H9 (cell line): ENCODE data around the gene NRXN3. TPM values are rescaled to one million over a fixed set of nuclear protein-coding genes. Genes with fewer than 3 reads are reported as not detected.

Experiments
- DNase-seq: peaks from one replicate; pipeline ENCODE4 v3.0.0-alpha.2; 2017
- H2AFZ ChIP-seq: one replicate; pipeline ENCODE4 v1.6.1; 2013; ENCODE audit warnings: mild to moderate bottlenecking, low read length, control low read depth, moderate library complexity
- H2AK5ac ChIP-seq: 2 replicates; pipeline ENCODE4 v1.6.1; 2013; ENCODE audit warnings: low read length, control low read depth, mixed read lengths; ENCODE audit not compliant: insufficient read length
- H2BK120ac ChIP-seq: one replicate; pipeline ENCODE4 v1.6.1; 2013; ENCODE audit warnings: low read depth, mild to moderate bottlenecking, low read length, control low read depth, inconsistent platforms; ENCODE audit not compliant: poor library complexity, severe bottlenecking
- H2BK12ac ChIP-seq: 2 replicates; pipeline ENCODE4 v1.6.1; 2013; ENCODE audit warnings: low read length, control low read depth, mixed read lengths, low read depth; ENCODE audit not compliant: insufficient read length
- H2BK15ac ChIP-seq: 2 replicates; pipeline ENCODE4 v1.6.1; 2013; ENCODE audit warnings: low read depth, low read length, control low read depth
- H2BK20ac ChIP-seq: one replicate; pipeline ENCODE4 v1.6.1; 2013; ENCODE audit warnings: low read depth, mild to moderate bottlenecking, low read length, control low read depth, inconsistent platforms; ENCODE audit not compliant: poor library complexity, severe bottlenecking
- H2BK5ac ChIP-seq: 2 replicates; pipeline ENCODE4 v1.6.1; 2013; ENCODE audit warnings: low read length, control low read depth, mixed read lengths; ENCODE audit not compliant: insufficient read length
- H3K14ac ChIP-seq: 2 replicates; pipeline ENCODE4 v1.6.1; 2013; ENCODE audit warnings: low read length, control low read depth; ENCODE audit not compliant: insufficient read depth
- H3K18ac ChIP-seq: 2 replicates; pipeline ENCODE4 v1.6.1; 2013; ENCODE audit warnings: low read depth, mild to moderate bottlenecking, mixed read lengths, low read length, control low read depth; ENCODE audit not compliant: insufficient read length
- H3K23ac ChIP-seq: 2 replicates; pipeline ENCODE4 v1.6.1; 2013; ENCODE audit warnings: low read length, control low read depth, mixed read lengths, low read depth; ENCODE audit not compliant: insufficient read length
- H3K23me2 ChIP-seq: 2 replicates; pipeline ENCODE4 v1.6.1; 2013; ENCODE audit warnings: low read depth, mild to moderate bottlenecking, mixed read lengths, low read length, control low read depth; ENCODE audit not compliant: insufficient read length, poor library complexity, severe bottlenecking
- H3K27ac ChIP-seq: 2 replicates; pipeline ENCODE4 v1.5.1; 2013; ENCODE audit warnings: low read length, control low read depth, mixed read lengths, low read depth; ENCODE audit not compliant: insufficient read length
- H3K27me3 ChIP-seq: 2 replicates; pipeline ENCODE4 v1.6.1; 2013; ENCODE audit warnings: low read length, control low read depth, inconsistent platforms; ENCODE audit not compliant: insufficient read depth
- H3K4ac ChIP-seq: 2 replicates; pipeline ENCODE4 v1.6.1; 2013; ENCODE audit warnings: low read depth, mild to moderate bottlenecking, control low read depth, inconsistent platforms, low read length, moderate library complexity
- H3K4me1 ChIP-seq: 2 replicates; pipeline ENCODE4 v1.6.1; 2013; ENCODE audit warnings: low read length, control low read depth, inconsistent platforms; ENCODE audit not compliant: insufficient read depth
- H3K4me2 ChIP-seq: 2 replicates; pipeline ENCODE4 v1.6.1; 2013; ENCODE audit warnings: low read length, control low read depth, mixed read lengths; ENCODE audit not compliant: insufficient read length, insufficient read depth
- H3K56ac ChIP-seq: 2 replicates; pipeline ENCODE4 v1.6.1; 2013; ENCODE audit warnings: low read depth, mild to moderate bottlenecking, mixed read lengths, low read length, control low read depth; ENCODE audit not compliant: insufficient read length
- H3K79me1 ChIP-seq: 2 replicates; pipeline ENCODE4 v1.6.1; 2013; ENCODE audit warnings: low read depth, mild to moderate bottlenecking, moderate library complexity, low read length, control low read depth, inconsistent platforms; ENCODE audit not compliant: insufficient read depth, poor library complexity, severe bottlenecking
- H3K79me2 ChIP-seq: 2 replicates; pipeline ENCODE4 v1.6.1; 2013; ENCODE audit warnings: low read length, control low read depth, inconsistent platforms; ENCODE audit not compliant: insufficient read depth
- H3K9ac ChIP-seq: 2 replicates; pipeline ENCODE4 v1.6.1; 2013; ENCODE audit warnings: low read length, control low read depth, mixed read lengths; ENCODE audit not compliant: insufficient read length; ENCODE audit errors: extremely low read depth
- H3K9me3 ChIP-seq: one replicate; pipeline ENCODE4 v1.6.1; 2013; ENCODE audit warnings: low read depth, low read length, inconsistent platforms; ENCODE audit not compliant: control insufficient read depth
- H3T11ph ChIP-seq: one replicate; pipeline ENCODE4 v1.6.1; 2013; ENCODE audit warnings: mild to moderate bottlenecking, low read length, control low read depth, inconsistent platforms
- H4K20me1 ChIP-seq: one replicate; pipeline ENCODE4 v1.6.1; 2013; ENCODE audit not compliant: control insufficient read depth, insufficient read length, insufficient read depth
- H4K5ac ChIP-seq: 2 replicates; pipeline ENCODE4 v1.6.1; 2013; ENCODE audit warnings: low read depth, mild to moderate bottlenecking, mixed read lengths, low read length, control low read depth; ENCODE audit not compliant: insufficient read length
- H4K8ac ChIP-seq: replicated peaks from 2 replicates; pipeline ENCODE4 v1.6.1; 2013; ENCODE audit warnings: low read length, control low read depth, mixed read lengths, low read depth; ENCODE audit not compliant: insufficient read length
- H4K91ac ChIP-seq: 2 replicates; pipeline ENCODE4 v1.6.1; 2013; ENCODE audit warnings: low read depth, mild to moderate bottlenecking, moderate library complexity, mixed read lengths, low read length, control low read depth; ENCODE audit not compliant: insufficient read length
- H3K27ac Mint-ChIP-seq, 3 experiments: 2 replicates in 2 of 3; 3 replicates in 1 of 3; pipeline ENCODE4 v1.8.0; 2020 to 2021; ENCODE audit warnings: mixed read lengths in 3 of 3, mild to moderate bottlenecking in 1 of 3, moderate library complexity in 1 of 3
- H3K27me3 Mint-ChIP-seq: 2 replicates; pipeline ENCODE4 v1.8.0; 2021; ENCODE audit warnings: low read depth, mild to moderate bottlenecking, moderate library complexity, mixed read lengths
- H3K36me3 Mint-ChIP-seq, 3 experiments: 2 replicates in 2 of 3; 3 replicates in 1 of 3; pipeline ENCODE4 v1.8.0; 2020 to 2021; ENCODE audit warnings: low read depth in 3 of 3, mixed read lengths in 3 of 3; ENCODE audit not compliant: insufficient read depth in 1 of 3
- H3K4me1 Mint-ChIP-seq, 2 experiments: 2 replicates each; pipeline ENCODE4 v1.8.0; 2020; ENCODE audit warnings: mixed read lengths in 2 of 2
- H3K4me3 Mint-ChIP-seq, 2 experiments: 2 replicates in 1 of 2; 3 replicates in 1 of 2; pipeline ENCODE4 v1.8.0; 2020 to 2021; ENCODE audit warnings: mild to moderate bottlenecking in 2 of 2, mixed read lengths in 2 of 2, moderate library complexity in 1 of 2
- H3K9me3 Mint-ChIP-seq, 2 experiments: 2 replicates in 1 of 2; 3 replicates in 1 of 2; pipeline ENCODE4 v1.8.0; 2020; ENCODE audit warnings: mild to moderate bottlenecking in 2 of 2, mixed read lengths in 2 of 2, moderate library complexity in 1 of 2
- WGBS: extraction: QIAGEN DNeasy Blood & Tissue Kit; methylation state at CpG from one replicate; pipeline ENCODE4 v1.1.7; 2013; ENCODE audit warnings: missing lambda C conversion rate, low lambda C conversion rate, mixed read lengths; ENCODE audit not compliant: insufficient read length; ENCODE audit errors: extremely low coverage; 5-methylcytosine and 5-hydroxymethylcytosine counted together
- total RNA-seq: library from RNA; stranded (reverse); gene quantifications from 2 replicates; pipeline ENCODE4 v1.2.1, GENCODE V29; 2021
- TF ChIP-seq, protein P1 (sequence below): fragments of 200-600 bp; sonication (generic); conservative IDR thresholded peaks from 3 replicates; pipeline ENCODE4 v1.8.0; 2021; ENCODE audit warnings: antibody characterized with exemption, mild to moderate bottlenecking

The NRXN3 gene
- total RNA-seq, 1 experiment from 2014 or later = 1.8 TPM

DNA sequence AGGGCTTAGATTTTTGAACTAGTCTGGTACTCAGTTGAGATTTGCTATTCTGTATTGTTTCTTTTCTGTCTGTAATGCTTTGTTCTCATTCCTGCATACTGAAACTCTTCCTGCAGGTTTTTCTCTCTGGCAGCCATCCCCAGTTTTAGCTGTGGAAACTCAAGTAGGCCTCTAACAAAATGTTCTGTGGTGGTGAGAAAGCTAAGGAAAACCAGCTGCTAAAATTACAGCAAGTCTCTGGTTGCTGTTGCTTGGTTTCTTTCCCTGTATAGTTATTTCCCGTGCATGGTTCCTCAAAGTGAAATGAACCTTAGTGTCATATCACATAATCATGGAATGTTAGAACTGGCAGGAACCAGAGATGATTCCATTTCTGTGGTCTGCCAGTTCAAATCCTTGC lies 442.5 kb downstream of the NRXN3 start:
- Histone ChIP-seq H2BK12ac (no peak overlapping the region), H2AK5ac (no peak overlapping the region), H4K8ac (no peak overlapping the region), H3K27ac (no peak overlapping the region), H2BK120ac (no peak overlapping the region), H3K4me2 (no peak overlapping the region), H3K27me3 (no peaks in the 10 kb centered on the region), H4K20me1 (no peaks in the 10 kb centered on the region), H3K9ac (no peak overlapping the region), H3T11ph (no peak overlapping the region), H4K5ac (no peak overlapping the region), H3K56ac (no peak overlapping the region), H3K18ac (no peak overlapping the region), H3K14ac (no peak overlapping the region), H2BK15ac (no peak overlapping the region), H4K91ac (no peak overlapping the region), H3K23ac (no peak overlapping the region), H2AFZ (no peak overlapping the region), H3K23me2 (no peaks in the 10 kb centered on the region), H3K4ac (no peak overlapping the region), H3K4me1 (0 out of 2 replicates have a peak, but pooled peaks cover 3% of the 10 kb centered on the region), H3K79me1 (no peaks in the 10 kb centered on the region), H2BK20ac (no peak overlapping the region), H3K79me2 (no peaks in the 10 kb centered on the region), H3K9me3 (no peaks in the 10 kb centered on the region), H2BK5ac (no peak overlapping the region)
- Mint-ChIP-seq H3K9me3 (no peaks in the 10 kb centered on the region), H3K4me3 (no peak overlapping the region), H3K27ac (no peak overlapping the region), H3K4me1 (peaks cover 7 to 8% of the 10 kb centered on the region in 2 experiments; a peak in 2 of 4 replicates), H3K27me3 (no peaks in the 10 kb centered on the region), H3K36me3 (no peaks in the 10 kb centered on the region)
- WGBS = no CpG with 5 or more reads among the region's 1 CpG
- no peak for DNase-seq
- TF ChIP-seq, protein P1, sequence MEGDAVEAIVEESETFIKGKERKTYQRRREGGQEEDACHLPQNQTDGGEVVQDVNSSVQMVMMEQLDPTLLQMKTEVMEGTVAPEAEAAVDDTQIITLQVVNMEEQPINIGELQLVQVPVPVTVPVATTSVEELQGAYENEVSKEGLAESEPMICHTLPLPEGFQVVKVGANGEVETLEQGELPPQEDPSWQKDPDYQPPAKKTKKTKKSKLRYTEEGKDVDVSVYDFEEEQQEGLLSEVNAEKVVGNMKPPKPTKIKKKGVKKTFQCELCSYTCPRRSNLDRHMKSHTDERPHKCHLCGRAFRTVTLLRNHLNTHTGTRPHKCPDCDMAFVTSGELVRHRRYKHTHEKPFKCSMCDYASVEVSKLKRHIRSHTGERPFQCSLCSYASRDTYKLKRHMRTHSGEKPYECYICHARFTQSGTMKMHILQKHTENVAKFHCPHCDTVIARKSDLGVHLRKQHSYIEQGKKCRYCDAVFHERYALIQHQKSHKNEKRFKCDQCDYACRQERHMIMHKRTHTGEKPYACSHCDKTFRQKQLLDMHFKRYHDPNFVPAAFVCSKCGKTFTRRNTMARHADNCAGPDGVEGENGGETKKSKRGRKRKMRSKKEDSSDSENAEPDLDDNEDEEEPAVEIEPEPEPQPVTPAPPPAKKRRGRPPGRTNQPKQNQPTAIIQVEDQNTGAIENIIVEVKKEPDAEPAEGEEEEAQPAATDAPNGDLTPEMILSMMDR = no peak
